Left hindlimb (tissue), 1 donor: ENCODE measurements around the gene DYRK4.

Experiments used
- DNase-seq: peaks from one replicate; pipeline ENCODE4 v3.0.0-alpha.2; 2018

DYRK4 gene

GRCh38 chr12:4628406-4628805 lies 66.4 kb downstream of the DYRK4 start:
- no peak for DNase-seq

- DNase-seq, result no peak
These were observed 68.3 kb downstream of the DYRK4 start for GRCh38 chr12:4630262-4630661.

- no peak for DNase-seq
These were observed 81.7 kb downstream of the DYRK4 start for GRCh38 chr12:4643747-4644146.

- no peak for DNase-seq
These were observed 83.0 kb downstream of the DYRK4 start for GRCh38 chr12:4645023-4645422.

- no peak for DNase-seq
These were observed 86.1 kb downstream of the DYRK4 start for GRCh38 chr12:4648104-4648500.

GRCh38 chr12:4648501-4649357 lies 86.7 kb downstream of the DYRK4 start, which contains the start of the genes AKAP3 and NDUFA9:
TSS of gene AKAP3 (minus strand) at chr12:4649051. CDS start at chr12:4638196, 10,855 bp downstream.
TSS of gene NDUFA9 (plus strand) at chr12:4649114. CDS start at chr12:4649127, 13 bp downstream.
- peak; percentile 90 for DNase-seq

- DNase-seq, result no peak
These were observed 87.3 kb downstream of the DYRK4 start for GRCh38 chr12:4649358-4649661.

GRCh38 chr12:4653257-4653656 lies 91.2 kb downstream of the DYRK4 start:
- no peak for DNase-seq

GRCh38 chr12:4653691-4654090 lies 91.7 kb downstream of the DYRK4 start:
- no peak for DNase-seq
